GM18508 (cell line): Measurements from ENCODE around the gene LEFTY2.
"Not testable (repeated sequence)": the region's sequence is repeated elsewhere in the genome, so short reads cannot be mapped to it uniquely, and the experiment has no call there.

ENCODE experiments used
- ATAC-seq: cut with Tn5 transposase; IDR thresholded peaks from one replicate; pipeline ENCODE4 v1.9.1; 2021; ENCODE audit warnings: moderate number of reproducible peaks; ENCODE audit not compliant: insufficient read depth, unreplicated experiment

The LEFTY2 gene

GRCh38 chr1:225931270-225932136 is 9.5 kb downstream of the LEFTY2 start:
- ATAC-seq: no peak

DNA sequence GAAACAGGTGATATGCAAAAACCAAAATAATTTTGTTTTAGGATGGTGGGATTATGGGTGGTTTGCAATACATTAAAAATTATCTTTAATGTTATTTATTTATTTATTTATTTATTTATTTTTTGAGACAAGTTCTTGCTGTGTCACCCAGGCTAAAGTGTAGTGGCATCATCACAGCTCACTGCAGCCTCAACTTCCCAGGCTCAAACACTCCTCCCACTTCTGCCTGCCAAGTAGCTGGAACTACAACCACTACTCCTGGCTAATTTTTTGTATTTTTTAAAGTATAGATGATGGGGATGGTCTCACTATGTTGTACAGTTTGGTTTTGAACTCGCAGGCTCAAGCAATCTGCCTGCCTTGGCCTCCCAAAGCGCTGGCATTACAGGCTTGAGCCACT is 10.5 kb downstream of the LEFTY2 start:
- ATAC-seq: no peak

- not testable (repeated sequence) for ATAC-seq
Measured at GRCh38 chr1:225929462-225929861, 11.6 kb downstream of the LEFTY2 start.

GRCh38 chr1:225928186-225929175 is 12.5 kb downstream of the LEFTY2 start:
- ATAC-seq: no peak

GRCh38 chr1:225926551-225927113 is 14.4 kb downstream of the LEFTY2 start:
- no peak for ATAC-seq

DNA sequence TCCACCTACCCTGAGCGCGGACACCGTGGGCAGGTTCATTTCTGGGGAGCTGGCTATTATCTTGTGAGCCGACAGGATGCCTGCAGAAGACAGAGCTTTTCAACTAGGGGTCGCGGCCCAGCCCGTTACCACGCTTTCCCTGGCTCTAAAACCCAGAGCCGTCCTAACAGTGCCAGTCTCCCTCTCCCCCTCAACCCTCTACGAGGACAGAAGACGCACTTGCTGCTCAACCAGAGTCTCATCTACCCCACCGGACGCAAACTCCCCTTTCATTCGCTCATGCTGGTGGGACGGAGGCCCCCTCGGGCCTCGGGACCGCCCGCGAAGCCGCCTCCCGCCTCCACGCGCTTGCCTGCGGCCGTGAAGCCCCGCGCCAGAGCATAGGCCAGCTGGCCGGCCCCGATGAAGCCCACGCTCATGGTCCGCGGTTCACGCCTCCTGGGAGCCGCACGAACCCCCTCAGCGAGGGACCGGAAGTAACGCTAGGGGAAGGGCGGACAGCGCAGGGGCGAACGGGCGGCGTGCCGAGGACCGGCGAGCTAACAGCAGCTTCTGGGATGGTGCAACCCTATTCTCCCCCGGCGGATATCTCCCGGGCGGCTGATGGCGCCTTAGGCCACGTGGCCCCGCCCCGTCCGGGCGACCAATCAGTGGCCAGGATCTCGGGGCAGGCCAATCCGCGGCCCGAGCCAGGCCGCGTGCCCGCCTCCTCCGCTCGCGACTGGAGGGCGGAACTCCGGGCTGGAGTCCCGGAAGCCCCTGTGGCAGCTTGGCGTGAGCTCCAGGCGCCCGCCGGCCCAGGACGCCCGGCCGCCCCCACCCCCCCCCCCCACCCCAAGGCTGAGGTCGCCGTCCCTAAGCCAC is 17.1 kb downstream of the LEFTY2 start, which contains the start of gene PYCR2:
Gene PYCR2, minus strand, starts transcription at position 559 of the 864 bp plus-strand sequence. Its CDS starts 140 bp downstream, at position 419.
- ATAC-seq: peak; percentile 87

- no peak for ATAC-seq
Measured at GRCh38 chr1:225923381-225923691, 17.7 kb downstream of the LEFTY2 start.

- no peak for ATAC-seq
Measured at GRCh38 chr1:225921734-225922709, 19.0 kb downstream of the LEFTY2 start.

- ATAC-seq: no peak
Measured at GRCh38 chr1:225919906-225920305, 21.1 kb downstream of the LEFTY2 start.

DNA sequence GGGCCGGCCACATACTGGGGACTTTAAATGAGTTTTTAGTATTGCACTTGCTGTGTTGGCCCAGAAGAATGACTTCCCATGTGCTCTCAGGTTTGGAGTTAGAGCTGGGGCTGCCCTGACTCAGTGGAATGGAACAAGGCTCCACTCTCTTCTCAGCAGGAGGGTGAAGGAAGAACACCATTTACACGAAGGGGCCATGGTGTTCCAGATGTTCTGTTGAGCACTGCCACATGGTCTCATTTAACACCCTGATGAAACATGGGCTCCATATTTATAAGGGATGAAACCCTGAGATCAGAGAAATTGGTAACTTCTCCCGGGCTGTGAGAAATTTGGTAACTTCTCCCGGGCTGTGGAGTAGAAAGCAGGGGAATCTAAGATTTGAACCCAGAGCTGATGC is 22.7 kb downstream of the LEFTY2 start:
- no peak for ATAC-seq

DNA sequence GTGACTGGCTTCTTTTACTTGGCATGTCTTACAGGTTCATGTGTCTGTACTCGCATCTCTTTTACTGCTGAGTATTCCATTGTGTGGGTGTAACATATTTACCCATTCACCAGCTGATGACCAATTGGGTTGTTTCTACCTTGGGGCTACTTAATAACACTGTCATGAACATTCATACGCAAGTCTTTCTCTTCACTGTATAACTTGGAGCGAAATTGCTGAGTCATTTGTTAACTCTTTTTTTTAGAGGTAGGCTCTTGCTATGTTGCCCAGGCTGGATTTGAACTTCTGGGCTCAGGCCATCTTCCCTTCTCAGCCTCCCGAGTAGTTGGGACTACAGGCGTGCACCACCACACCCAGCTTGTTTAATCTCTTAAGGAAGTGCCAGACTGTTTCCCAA is 23.5 kb downstream of the LEFTY2 start:
- no peak for ATAC-seq

- no peak for ATAC-seq
Measured at GRCh38 chr1:225917101-225917500, 23.9 kb downstream of the LEFTY2 start.

GRCh38 chr1:225915538-225915991 is 25.5 kb downstream of the LEFTY2 start:
- no peak for ATAC-seq

GRCh38 chr1:225914947-225915346 is 26.1 kb downstream of the LEFTY2 start:
- no peak for ATAC-seq

DNA sequence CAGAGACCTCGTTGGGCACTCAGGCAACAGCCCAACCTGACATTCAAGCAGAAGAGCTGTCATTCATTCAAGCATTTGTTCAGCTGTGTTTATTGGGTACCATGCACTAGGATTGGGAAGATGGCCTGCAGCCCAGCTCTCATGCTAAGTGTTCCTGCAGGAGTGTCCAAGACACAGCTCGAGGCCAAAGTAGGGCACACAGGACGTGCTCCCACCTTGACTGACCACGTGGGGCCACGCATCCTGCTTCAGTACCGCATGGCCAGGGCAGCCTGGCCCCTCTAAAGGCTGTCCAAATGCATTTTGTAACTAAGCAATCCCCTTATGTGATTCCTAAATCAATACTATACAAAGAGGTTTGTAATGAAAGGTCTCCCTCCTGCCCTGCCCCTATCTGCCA is 26.6 kb downstream of the LEFTY2 start:
- ATAC-seq: no peak

DNA sequence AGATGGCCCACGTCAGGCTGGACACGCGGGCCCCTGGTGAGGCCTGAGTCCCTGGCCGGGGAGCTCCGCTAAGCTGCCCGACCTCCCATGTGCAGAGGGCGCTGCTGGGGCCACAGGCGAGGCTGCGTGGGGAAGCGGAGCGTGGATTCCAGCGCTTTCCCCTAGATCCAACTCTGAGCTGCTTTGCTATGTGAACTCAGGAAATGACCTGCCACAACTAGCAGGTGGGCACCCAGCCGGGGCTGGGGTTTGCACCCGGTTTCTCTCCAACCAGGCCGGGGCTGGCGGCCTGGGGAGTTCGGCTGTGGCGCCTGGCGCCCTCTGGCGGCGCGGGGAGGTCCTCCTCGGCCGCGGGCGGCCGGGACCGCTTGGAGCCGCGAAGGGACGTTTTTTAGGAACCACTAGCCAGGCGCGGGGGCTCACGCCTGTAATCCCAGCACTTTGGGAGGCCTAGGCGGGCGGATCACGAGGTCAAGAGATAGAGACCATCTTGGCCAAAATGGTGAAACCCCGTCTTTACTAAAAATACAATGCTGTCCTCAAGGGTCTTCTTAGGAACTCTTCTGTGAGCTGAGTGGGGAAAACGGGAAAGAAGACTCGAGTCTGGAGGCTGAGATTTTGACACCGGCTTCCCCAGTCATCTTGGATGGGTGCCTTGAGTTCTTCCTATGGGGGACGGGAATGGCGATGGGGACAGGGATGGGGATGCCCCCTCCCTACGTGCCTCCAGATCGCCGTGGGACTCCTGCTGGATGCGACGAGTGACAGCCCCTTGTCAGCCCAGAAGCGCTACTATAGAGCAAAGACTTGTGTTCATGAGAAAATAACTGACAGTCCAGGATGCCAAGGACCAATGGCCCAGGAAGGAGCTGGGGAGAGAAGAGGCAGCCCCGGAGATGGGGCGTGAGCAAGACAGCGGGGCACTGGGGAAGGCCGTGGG is 29.6 kb downstream of the LEFTY2 start:
- no peak for ATAC-seq

- ATAC-seq: no peak
Measured at GRCh38 chr1:225909477-225909876, 31.5 kb downstream of the LEFTY2 start.

- no peak for ATAC-seq
Measured at GRCh38 chr1:225908773-225909172, 32.2 kb downstream of the LEFTY2 start.
